ENCODE measurements around the gene TCF7L1. TPM values are rescaled to one million over a fixed set of nuclear protein-coding genes. Genes with fewer than 3 reads are reported as not detected.

Gene TCF7L1
- total RNA-seq, 2 donors from 2014 or later: 8.3 to 8.8 TPM

DNA sequence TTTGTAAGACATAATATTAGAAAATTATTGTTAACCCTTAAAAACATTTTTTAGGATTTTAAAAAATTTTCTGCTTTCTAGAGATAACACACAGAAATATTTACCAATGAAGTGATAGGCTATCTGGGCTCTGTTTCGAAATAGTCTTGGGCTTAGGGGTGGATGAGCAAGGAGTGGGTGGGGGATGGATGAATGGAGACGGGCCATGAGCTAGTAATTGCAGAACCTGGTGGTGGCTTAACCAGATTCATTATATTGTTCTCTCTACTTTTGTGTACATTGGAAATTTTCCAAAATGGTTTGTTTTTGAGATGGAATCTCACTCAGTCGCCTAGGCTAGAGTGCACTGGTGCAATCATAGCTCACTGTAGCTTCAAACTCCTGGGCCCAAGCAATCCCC is 89.6 kb downstream of the TCF7L1 start:
- DNase-seq (ENCODE audit: low spot score): no peak
- no peaks in the 10 kb centered on the region for H3K36me3 ChIP-seq
- no peaks in the 10 kb centered on the region for H3K4me1 ChIP-seq (ENCODE audit: control insufficient read depth in 1 of 2, low read depth in 2 of 2)
- H3K4me3 ChIP-seq: no peak overlapping the region
- H3K27me3 ChIP-seq (replicated peaks; ENCODE audit: insufficient read depth): no peaks in the 10 kb centered on the region
- TF ChIP-seq, protein P1, sequence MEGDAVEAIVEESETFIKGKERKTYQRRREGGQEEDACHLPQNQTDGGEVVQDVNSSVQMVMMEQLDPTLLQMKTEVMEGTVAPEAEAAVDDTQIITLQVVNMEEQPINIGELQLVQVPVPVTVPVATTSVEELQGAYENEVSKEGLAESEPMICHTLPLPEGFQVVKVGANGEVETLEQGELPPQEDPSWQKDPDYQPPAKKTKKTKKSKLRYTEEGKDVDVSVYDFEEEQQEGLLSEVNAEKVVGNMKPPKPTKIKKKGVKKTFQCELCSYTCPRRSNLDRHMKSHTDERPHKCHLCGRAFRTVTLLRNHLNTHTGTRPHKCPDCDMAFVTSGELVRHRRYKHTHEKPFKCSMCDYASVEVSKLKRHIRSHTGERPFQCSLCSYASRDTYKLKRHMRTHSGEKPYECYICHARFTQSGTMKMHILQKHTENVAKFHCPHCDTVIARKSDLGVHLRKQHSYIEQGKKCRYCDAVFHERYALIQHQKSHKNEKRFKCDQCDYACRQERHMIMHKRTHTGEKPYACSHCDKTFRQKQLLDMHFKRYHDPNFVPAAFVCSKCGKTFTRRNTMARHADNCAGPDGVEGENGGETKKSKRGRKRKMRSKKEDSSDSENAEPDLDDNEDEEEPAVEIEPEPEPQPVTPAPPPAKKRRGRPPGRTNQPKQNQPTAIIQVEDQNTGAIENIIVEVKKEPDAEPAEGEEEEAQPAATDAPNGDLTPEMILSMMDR (IDR thresholded peaks at IDR 0.05): no peak
- H3K27ac ChIP-seq: no peak overlapping the region
- no peak for ATAC-seq (ENCODE audit: insufficient number of reproducible peaks, low FRiP score, low read depth)
- H3K9me3 ChIP-seq: no peaks in the 10 kb centered on the region

DNA sequence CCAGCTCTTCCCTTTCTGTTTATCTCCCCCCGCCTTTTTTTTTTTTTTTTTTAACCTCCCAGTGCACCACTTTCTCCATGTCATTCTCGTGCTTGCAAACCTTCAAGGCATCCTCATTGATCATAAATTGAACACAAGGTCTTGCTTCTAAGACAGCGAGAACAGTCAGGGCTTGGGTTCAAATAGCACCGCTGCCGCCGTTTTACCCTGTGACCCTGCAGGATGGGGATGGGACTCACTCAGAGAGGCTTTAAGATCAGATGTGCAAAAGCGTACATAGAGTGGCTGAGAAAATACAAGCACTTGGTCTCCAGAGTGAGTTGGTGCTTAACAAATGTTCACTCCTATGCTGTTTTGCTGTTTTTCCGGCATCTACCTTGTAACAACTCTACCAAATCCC is 93.6 kb downstream of the TCF7L1 start:
- H3K4me1 ChIP-seq (ENCODE audit: control insufficient read depth in 1 of 2, low read depth in 2 of 2): no peaks in the 10 kb centered on the region
- TF ChIP-seq, protein P1 (IDR thresholded peaks at IDR 0.05): no peak
- DNase-seq (ENCODE audit: low spot score): no peak

DNA sequence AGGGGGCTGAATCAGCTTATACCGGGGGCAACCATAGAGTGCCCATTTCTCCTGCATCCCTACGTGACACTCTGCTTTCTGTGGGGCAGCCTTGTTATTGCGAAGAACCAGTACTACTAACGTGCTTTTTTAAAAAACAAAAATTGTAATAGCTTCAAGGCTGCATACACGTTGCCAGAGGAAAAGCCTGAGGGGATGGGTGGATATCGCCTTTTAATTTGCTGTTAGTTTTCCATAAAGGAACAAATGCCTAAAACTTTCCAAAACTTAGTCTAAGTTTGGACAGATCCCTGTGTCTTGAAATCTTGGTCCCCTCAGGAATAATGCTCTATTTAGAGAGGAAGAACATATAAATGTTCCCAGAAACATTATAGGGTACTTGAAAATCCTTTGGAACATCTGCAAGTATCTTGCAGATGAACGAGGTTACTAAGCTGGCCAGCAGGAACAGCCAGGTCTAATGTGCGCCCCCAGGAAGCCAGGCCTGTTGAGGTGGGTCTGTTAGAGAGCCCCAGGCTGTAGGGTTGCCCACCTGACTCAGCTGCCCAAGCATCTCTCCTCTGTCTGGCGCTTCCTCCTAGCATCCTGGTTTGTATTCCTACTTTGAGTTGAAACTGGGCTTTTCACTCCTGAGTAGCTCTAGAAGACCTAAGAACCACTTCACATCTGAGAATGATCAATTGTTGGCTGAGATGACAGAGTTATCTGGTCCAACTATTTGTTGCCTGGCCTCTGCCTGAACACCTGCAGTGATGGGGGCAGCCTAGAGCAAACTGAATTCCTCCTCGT is 97.7 kb downstream of the TCF7L1 start:
- Histone ChIP-seq H3K4me3 (no peak overlapping the region), H3K36me3 (no peaks in the 10 kb centered on the region), H3K4me1 (ENCODE audit: control insufficient read depth in 1 of 2, low read depth in 2 of 2) (no peaks in the 10 kb centered on the region), H3K9me3 (no peaks in the 10 kb centered on the region), H3K27ac (no peak overlapping the region), H3K27me3 (replicated peaks; ENCODE audit: insufficient read depth) (no peaks in the 10 kb centered on the region)
- ATAC-seq (ENCODE audit: insufficient number of reproducible peaks, low FRiP score, low read depth): no peak
- TF ChIP-seq, protein P1 (IDR thresholded peaks at IDR 0.05): no peak
- DNase-seq (ENCODE audit: low spot score): no peak

More for the DNA sequence above, 93.6 kb downstream of the TCF7L1 start:
- H3K27me3 ChIP-seq (replicated peaks; ENCODE audit: insufficient read depth): no peaks in the 10 kb centered on the region
- no peak for ATAC-seq (ENCODE audit: insufficient number of reproducible peaks, low FRiP score, low read depth)
- no peak overlapping the region for H3K27ac ChIP-seq
- H3K36me3 ChIP-seq: no peaks in the 10 kb centered on the region
- H3K9me3 ChIP-seq: no peaks in the 10 kb centered on the region
- no peak overlapping the region for H3K4me3 ChIP-seq

DNA sequence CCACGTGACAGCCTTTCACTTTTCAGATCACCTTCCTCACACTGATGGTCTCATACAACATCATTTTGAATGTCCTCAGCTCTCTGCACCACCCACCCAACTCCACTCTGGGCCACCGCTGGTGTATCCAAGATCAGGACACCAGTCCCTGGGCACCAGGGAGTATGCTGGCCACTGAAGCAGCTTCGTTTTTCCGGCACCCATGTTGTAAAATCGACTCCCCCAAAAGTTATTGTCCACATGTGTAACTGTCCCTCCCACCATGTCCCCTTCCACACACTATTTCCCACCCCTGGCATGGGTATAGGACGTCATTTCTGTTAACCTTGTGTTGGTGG is 98.2 kb downstream of the TCF7L1 start:
- H3K4me3 ChIP-seq: no peak overlapping the region
- ATAC-seq (ENCODE audit: insufficient number of reproducible peaks, low FRiP score, low read depth): no peak
- H3K9me3 ChIP-seq: no peaks in the 10 kb centered on the region
- TF ChIP-seq, protein P1 (IDR thresholded peaks at IDR 0.05): no peak
- H3K36me3 ChIP-seq: no peaks in the 10 kb centered on the region
- no peaks in the 10 kb centered on the region for H3K4me1 ChIP-seq (ENCODE audit: control insufficient read depth in 1 of 2, low read depth in 2 of 2)
- no peak for DNase-seq (ENCODE audit: low spot score)
- no peak overlapping the region for H3K27ac ChIP-seq
- no peaks in the 10 kb centered on the region for H3K27me3 ChIP-seq (replicated peaks; ENCODE audit: insufficient read depth)

DNA sequence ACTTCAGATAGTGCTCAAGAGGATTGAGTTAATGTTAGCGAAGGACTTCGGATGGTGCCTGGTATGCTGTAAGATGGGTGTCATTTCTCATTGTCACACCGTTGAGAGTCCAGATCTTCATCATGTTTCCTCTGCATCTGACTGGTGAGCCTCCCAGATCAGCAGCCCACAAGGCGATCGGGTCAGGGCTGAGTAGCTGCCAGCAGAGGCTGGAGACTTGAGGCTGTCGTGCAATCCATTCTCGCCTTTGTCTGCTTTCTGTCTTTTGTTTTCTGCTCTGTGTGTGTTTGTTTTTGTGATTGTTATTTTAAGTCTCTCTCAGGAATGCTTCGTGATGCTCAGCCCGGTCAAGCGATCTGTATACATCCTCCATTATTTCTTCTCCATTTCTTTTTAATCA is 98.8 kb downstream of the TCF7L1 start:
- no peak for ATAC-seq (ENCODE audit: insufficient number of reproducible peaks, low FRiP score, low read depth)
- no peak overlapping the region for H3K4me3 ChIP-seq

More for the DNA sequence above, 98.8 kb downstream of the TCF7L1 start:
- no peaks in the 10 kb centered on the region for H3K27me3 ChIP-seq (replicated peaks; ENCODE audit: insufficient read depth)
- DNase-seq (ENCODE audit: low spot score): no peak
- TF ChIP-seq, protein P1 (IDR thresholded peaks at IDR 0.05): no peak
- no peaks in the 10 kb centered on the region for H3K9me3 ChIP-seq
- H3K4me1 ChIP-seq (ENCODE audit: control insufficient read depth in 1 of 2, low read depth in 2 of 2): no peaks in the 10 kb centered on the region
- H3K36me3 ChIP-seq: no peaks in the 10 kb centered on the region
- H3K27ac ChIP-seq: no peak overlapping the region
